ENCODE results near the gene ZNF516. TPM values are rescaled to one million over a fixed set of nuclear protein-coding genes. Genes with fewer than 3 reads are reported as not detected.

Gene ZNF516
- polyA plus RNA-seq, 3 donors = 5.0 to 41.9 (median 8.6) TPM

DNA sequence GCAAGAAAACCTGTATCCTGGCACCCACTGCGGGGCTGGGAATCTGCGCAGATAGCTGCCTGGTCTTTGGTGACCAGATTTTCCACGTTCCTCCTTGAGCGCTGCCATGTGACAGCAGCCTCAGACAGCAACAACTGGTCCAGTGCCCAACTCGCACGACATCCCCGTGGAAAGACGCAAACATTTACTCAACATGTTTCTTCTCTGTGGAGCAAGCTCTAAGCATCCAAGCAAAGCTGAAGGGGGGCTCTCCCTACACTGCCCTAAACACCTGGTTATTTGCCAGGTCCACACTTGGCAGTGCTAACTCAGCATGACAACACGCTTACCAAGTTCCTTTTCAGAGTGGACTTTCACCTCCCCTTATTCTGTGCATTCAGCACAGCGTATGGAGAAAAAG is 11.3 kb downstream of the ZNF516 start:
- intact Hi-C loops (cut with micrococcal nuclease) = loop anchor here in 1 of 2 donors (5.0 kb wide), 1 partner anchor 86 kb away; no protein-coding TSS in a partner anchor
- no peak overlapping the region for H2AFZ ChIP-seq (ENCODE audit: insufficient read depth, low read depth, low read length, poor library complexity, severe bottlenecking)
- no peak for DNase-seq
- H3K79me2 ChIP-seq (ENCODE audit: insufficient read depth, low read length) = peaks cover 100% of the 10 kb centered on the region
- TF ChIP-seq, protein P1, sequence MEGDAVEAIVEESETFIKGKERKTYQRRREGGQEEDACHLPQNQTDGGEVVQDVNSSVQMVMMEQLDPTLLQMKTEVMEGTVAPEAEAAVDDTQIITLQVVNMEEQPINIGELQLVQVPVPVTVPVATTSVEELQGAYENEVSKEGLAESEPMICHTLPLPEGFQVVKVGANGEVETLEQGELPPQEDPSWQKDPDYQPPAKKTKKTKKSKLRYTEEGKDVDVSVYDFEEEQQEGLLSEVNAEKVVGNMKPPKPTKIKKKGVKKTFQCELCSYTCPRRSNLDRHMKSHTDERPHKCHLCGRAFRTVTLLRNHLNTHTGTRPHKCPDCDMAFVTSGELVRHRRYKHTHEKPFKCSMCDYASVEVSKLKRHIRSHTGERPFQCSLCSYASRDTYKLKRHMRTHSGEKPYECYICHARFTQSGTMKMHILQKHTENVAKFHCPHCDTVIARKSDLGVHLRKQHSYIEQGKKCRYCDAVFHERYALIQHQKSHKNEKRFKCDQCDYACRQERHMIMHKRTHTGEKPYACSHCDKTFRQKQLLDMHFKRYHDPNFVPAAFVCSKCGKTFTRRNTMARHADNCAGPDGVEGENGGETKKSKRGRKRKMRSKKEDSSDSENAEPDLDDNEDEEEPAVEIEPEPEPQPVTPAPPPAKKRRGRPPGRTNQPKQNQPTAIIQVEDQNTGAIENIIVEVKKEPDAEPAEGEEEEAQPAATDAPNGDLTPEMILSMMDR (IDR thresholded peaks at IDR 0.05) = no peak
- no peaks in the 10 kb centered on the region for H3K9me3 Mint-ChIP-seq
- peaks cover 32 to 36% of the 10 kb centered on the region in 2 donors for H3K36me3 Mint-ChIP-seq
- peaks cover 100% of the 10 kb centered on the region for H4K20me1 ChIP-seq (ENCODE audit: insufficient read depth, low read length)
- 53% methylated on average over 8 of the region's 10 CpGs for WGBS (ENCODE audit: insufficient coverage)
- H3K36me3 ChIP-seq (replicated peaks in 1 of 2; ENCODE audit: control insufficient read depth in 1 of 2, insufficient read depth in 2 of 2, low read length in 2 of 2) = peaks cover 5 to 25% of the 10 kb centered on the region in 2 donors
- H3K4me2 ChIP-seq (replicated peaks; ENCODE audit: extremely low read depth, low read length, poor library complexity, severe bottlenecking) = no peak overlapping the region
- H3K27ac ChIP-seq (ENCODE audit: low read depth in 1 of 2, low read length in 2 of 2) = peak overlapping the region in 1 of 2 donors; percentile 57
- H3K4me1 Mint-ChIP-seq = peaks cover 95% of the 10 kb centered on the region
- no peaks in the 10 kb centered on the region for H3K27me3 Mint-ChIP-seq (ENCODE audit: low read depth in 3 of 3)
- no peak overlapping the region for H3K9ac ChIP-seq (ENCODE audit: insufficient read depth, low read length, poor library complexity, severe bottlenecking)
- peak overlapping the region in 6 of 7 donors; percentile 31 to 85 (median 70) for H3K27ac Mint-ChIP-seq
- no peaks in the 10 kb centered on the region for H3K9me3 ChIP-seq (replicated peaks in 1 of 2; ENCODE audit: control insufficient read depth in 1 of 2, insufficient read depth in 1 of 2, low read length in 2 of 2)
- no peaks in the 10 kb centered on the region for H3K27me3 ChIP-seq (ENCODE audit: control insufficient read depth in 2 of 2, insufficient read depth in 2 of 2, low read length in 2 of 2)
- no peak overlapping the region for H3K4me3 ChIP-seq (replicated peaks in 1 of 3; ENCODE audit: low read depth in 2 of 3, low read length in 3 of 3)
- H3K4me1 ChIP-seq (ENCODE audit: control insufficient read depth in 1 of 2, insufficient read depth in 2 of 2, low read length in 2 of 2) = peaks cover 87 to 100% of the 10 kb centered on the region in 2 donors
- no peak overlapping the region for H3K4me3 Mint-ChIP-seq

DNA sequence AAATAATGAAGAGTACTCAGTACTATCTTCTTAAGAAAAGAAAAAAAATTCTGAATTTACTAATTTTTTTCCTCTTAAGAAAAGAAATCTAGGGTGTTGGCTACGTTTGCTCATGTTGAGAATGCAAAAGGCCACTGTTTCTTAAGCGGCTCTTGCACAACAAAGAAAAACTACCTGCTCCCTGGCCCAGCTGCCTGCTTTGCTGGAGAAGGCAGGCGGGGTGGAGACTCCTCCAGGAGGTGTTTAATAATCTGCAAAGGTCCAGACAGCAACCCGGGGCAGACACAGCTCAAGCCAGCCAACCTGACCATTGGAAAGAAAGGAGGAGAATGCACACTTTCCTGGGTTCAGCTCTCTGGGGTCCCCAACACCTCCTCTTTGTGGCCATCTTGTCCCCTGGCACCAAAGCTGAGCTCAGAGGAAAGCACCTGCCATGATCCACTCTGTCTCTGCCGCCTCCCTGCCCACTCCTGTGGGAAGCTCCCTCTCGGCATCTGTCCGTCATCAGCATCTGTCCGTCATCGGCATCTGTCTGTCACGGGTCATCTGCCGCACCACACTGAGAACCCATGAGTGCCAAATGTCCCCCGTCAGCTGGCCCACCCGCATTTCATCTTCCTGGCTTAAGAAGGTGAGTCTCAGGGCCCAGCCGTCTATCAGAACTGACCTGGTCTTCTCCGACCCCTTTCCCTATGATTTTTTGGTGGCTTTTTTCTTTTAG is 11.9 kb downstream of the ZNF516 start:
- Histone ChIP-seq H3K36me3 (replicated peaks in 1 of 2; ENCODE audit: control insufficient read depth in 1 of 2, insufficient read depth in 2 of 2, low read length in 2 of 2) (peaks cover 5 to 25% of the 10 kb centered on the region in 2 donors), H4K20me1 (ENCODE audit: insufficient read depth, low read length) (peaks cover 100% of the 10 kb centered on the region), H3K9ac (ENCODE audit: insufficient read depth, low read length, poor library complexity, severe bottlenecking) (no peak overlapping the region), H2AFZ (ENCODE audit: insufficient read depth, low read depth, low read length, poor library complexity, severe bottlenecking) (no peak overlapping the region), H3K27ac (ENCODE audit: low read depth in 1 of 2, low read length in 2 of 2) (peak overlapping the region; percentile 43 to 57), H3K79me2 (ENCODE audit: insufficient read depth, low read length) (peaks cover 100% of the 10 kb centered on the region), H3K27me3 (ENCODE audit: control insufficient read depth in 2 of 2, insufficient read depth in 2 of 2, low read length in 2 of 2) (no peaks in the 10 kb centered on the region), H3K4me1 (ENCODE audit: control insufficient read depth in 1 of 2, insufficient read depth in 2 of 2, low read length in 2 of 2) (peaks cover 85 to 99% of the 10 kb centered on the region in 2 donors), H3K4me2 (replicated peaks; ENCODE audit: extremely low read depth, low read length, poor library complexity, severe bottlenecking) (no peak overlapping the region), H3K4me3 (replicated peaks in 1 of 3; ENCODE audit: low read depth in 2 of 3, low read length in 3 of 3) (no peak overlapping the region), H3K9me3 (replicated peaks in 1 of 2; ENCODE audit: control insufficient read depth in 1 of 2, insufficient read depth in 1 of 2, low read length in 2 of 2) (no peaks in the 10 kb centered on the region)
- Mint-ChIP-seq H3K27ac (peak overlapping the region; percentile 25 to 85 (median 73)), H3K4me1 (peaks cover 92% of the 10 kb centered on the region), H3K4me3 (no peak overlapping the region), H3K36me3 (peaks cover 32 to 38% of the 10 kb centered on the region in 2 donors), H3K9me3 (no peaks in the 10 kb centered on the region), H3K27me3 (ENCODE audit: low read depth in 3 of 3) (no peaks in the 10 kb centered on the region)
- peak in 1 of 3 donors; percentile 37 for DNase-seq
- TF ChIP-seq, protein P1 (IDR thresholded peaks at IDR 0.05) = no peak
- WGBS (ENCODE audit: insufficient coverage) = 92% methylated on average over 11 of the region's 15 CpGs
- intact Hi-C loops (cut with micrococcal nuclease) = loop anchor here in 1 of 2 donors (5.0 kb wide), 1 partner anchor 86 kb away; no protein-coding TSS in a partner anchor
